ENCODE data around the gene ASNSD1. TPM values are rescaled to one million over a fixed set of nuclear protein-coding genes. Genes with fewer than 3 reads are reported as not detected.

Gene ASNSD1
- total and polyA plus RNA-seq, 2 experiments from 2014 or later, result 38.4 to 49.7 TPM

- H3K27me3 Mint-ChIP-seq (ENCODE audit: insufficient read depth, low read depth, poor library complexity), result no peaks in the 10 kb centered on the region
- Histone ChIP-seq H2AFZ (no peak overlapping the region), H3K9me2 (ENCODE audit: insufficient read depth) (no peaks in the 10 kb centered on the region), H3K27ac (ENCODE audit: low read depth) (no peak overlapping the region), H3K4me3 (no peak overlapping the region), H3K36me3 (ENCODE audit: insufficient read depth) (no peaks in the 10 kb centered on the region), H4K20me1 (replicated peaks; ENCODE audit: insufficient read depth) (no peaks in the 10 kb centered on the region), H3K4me1 (ENCODE audit: insufficient read depth) (no peaks in the 10 kb centered on the region), H3K79me2 (replicated peaks; ENCODE audit: insufficient read depth) (no peaks in the 10 kb centered on the region), H3K27me3 (ENCODE audit: insufficient read depth) (no peaks in the 10 kb centered on the region), H3F3A (replicated peaks; ENCODE audit: low read depth) (no peaks in the 10 kb centered on the region), H3K4me2 (no peak overlapping the region)
- no peak overlapping the region for H3K4me3 Mint-ChIP-seq
- ATAC-seq (no peak), DNase-seq (ENCODE audit: low spot score) (no peak)
- H3K4me1 Mint-ChIP-seq, result peaks cover 3% of the 10 kb centered on the region; the same call in 2 of the 3 replicates
- H3K27ac Mint-ChIP-seq, result no peak overlapping the region
- TF ChIP-seq REST (IDR thresholded peaks at IDR 0.05; ENCODE audit: unreplicated experiment) (no peak), STAT1 (IDR thresholded peaks at IDR 0.05; ENCODE audit: unreplicated experiment) (no peak), EZH2 (IDR thresholded peaks at IDR 0.05; ENCODE audit: low read depth, unreplicated experiment) (no peak), ZNF114 (CRISPR knock-in tag; IDR thresholded peaks at IDR 0.05) (no peak), POLR2AphosphoS5 (IDR thresholded peaks at IDR 0.05; ENCODE audit: low read depth) (no peak), NANOG (IDR thresholded peaks at IDR 0.05; ENCODE audit: borderline replicate concordance) (no peak), ZNF462 (CRISPR knock-in tag; IDR thresholded peaks at IDR 0.05) (no peak), ZNF331 (CRISPR knock-in tag; IDR thresholded peaks at IDR 0.05; ENCODE audit: low read depth) (no peak), JUNB (IDR thresholded peaks at IDR 0.05; ENCODE audit: unreplicated experiment) (no peak), ETS1 (IDR thresholded peaks at IDR 0.05) (no peak), CTCF (conservative IDR thresholded peaks at IDR 0.05; ENCODE audit: low read depth in 2 of 2) (no peak), EZH2phosphoT487 (IDR thresholded peaks at IDR 0.05; ENCODE audit: unreplicated experiment) (no peak), CREB1 (CRISPR knock-in tag; IDR thresholded peaks at IDR 0.05; ENCODE audit: low read depth) (no peak)
- H3K9me3 Mint-ChIP-seq, result no peaks in the 10 kb centered on the region
- no peaks in the 10 kb centered on the region for H3K36me3 Mint-ChIP-seq (ENCODE audit: low read depth)
Measured at GRCh38 chr2:189700681-189701080, 39.4 kb downstream of the ASNSD1 start.

Measured in GM23338 (cell line).